Breast epithelium (tissue), 4 donors: ENCODE data around the gene C1orf105. TPM values are rescaled to one million over a fixed set of nuclear protein-coding genes. Genes with fewer than 3 reads are reported as not detected.

ENCODE experiments used
- DNase-seq, 2 donors: peaks; one replicate each; pipeline ENCODE4 v3.0.0-alpha.2; 2019; ENCODE audit warnings: low spot score in 2 of 2
- H3K27ac ChIP-seq, 2 donors: fragments of 200-600 bp; sonication (generic) in 1 of 2; one replicate each; pipeline ENCODE4 v1.5.1; 2016 to 2019; ENCODE audit warnings: mild to moderate bottlenecking in 1 of 2
- H3K27me3 ChIP-seq, 2 donors: fragments of 200-600 bp; sonication (generic) in 1 of 2; one replicate each; pipeline versions ENCODE4 v1.5.1 to v1.6.0; 2017 to 2019; ENCODE audit warnings: control low read depth in 1 of 2, mild to moderate bottlenecking in 1 of 2
- H3K36me3 ChIP-seq: fragments of 200-600 bp; one replicate; pipeline ENCODE4 v1.5.1; 2019
- H3K4me1 ChIP-seq, 2 donors: fragments of 200-600 bp; sonication (generic); one replicate each; pipeline ENCODE4 v1.5.1; 2016 to 2019; ENCODE audit warnings: control low read depth in 1 of 2
- H3K4me3 ChIP-seq, 3 donors: fragments of 200-600 bp; sonication (generic); 1 replicate in 2 of 3; 2 replicates in 1 of 3; pipeline ENCODE4 v1.5.1; 2016 to 2019; ENCODE audit warnings: mild to moderate bottlenecking in 3 of 3, moderate library complexity in 2 of 3
- H3K9me3 ChIP-seq, 2 donors: fragments of 200-600 bp; sonication (generic) in 1 of 2; one replicate each; pipeline ENCODE4 v1.5.1; 2016 to 2019; ENCODE audit warnings: control low read depth in 1 of 2
- POLR2A ChIP-seq: fragments of 450-650 bp; IDR thresholded peaks from one replicate; pipeline ENCODE4 v1.6.1; 2016; ENCODE audit warnings: antibody characterized with exemption, mild to moderate bottlenecking, moderate library complexity
- POLR2AphosphoS5 ChIP-seq, 3 donors: sonication (generic); formaldehyde crosslinking; IDR thresholded peaks; one replicate each; pipeline ENCODE4 v1.6.1; 2017; ENCODE audit warnings: antibody characterized with exemption in 3 of 3
- intact Hi-C: fragments of 100-400 bp; cut with DNase I; formaldehyde crosslinking; loops from one replicate; pipeline ENCODE4 v1.15.1; 2023; ENCODE audit warnings: low total_unique reads
- total RNA-seq, 3 donors: library from RNA; depleted of rRNA; stranded (reverse); fragments of >200 nt; gene quantifications; one replicate each; pipeline ENCODE4 v1.1.0, GENCODE V29; 2016
- TF ChIP-seq, protein P1 (sequence below), 3 donors: fragments of 450-650 bp; IDR thresholded peaks; one replicate each; pipeline ENCODE4 v1.5.1; 2016 to 2017; ENCODE audit warnings: antibody characterized with exemption in 3 of 3, mild to moderate bottlenecking in 3 of 3, moderate library complexity in 3 of 3

C1orf105 gene
- total RNA-seq, 3 donors from 2014 or later = not detected

DNA sequence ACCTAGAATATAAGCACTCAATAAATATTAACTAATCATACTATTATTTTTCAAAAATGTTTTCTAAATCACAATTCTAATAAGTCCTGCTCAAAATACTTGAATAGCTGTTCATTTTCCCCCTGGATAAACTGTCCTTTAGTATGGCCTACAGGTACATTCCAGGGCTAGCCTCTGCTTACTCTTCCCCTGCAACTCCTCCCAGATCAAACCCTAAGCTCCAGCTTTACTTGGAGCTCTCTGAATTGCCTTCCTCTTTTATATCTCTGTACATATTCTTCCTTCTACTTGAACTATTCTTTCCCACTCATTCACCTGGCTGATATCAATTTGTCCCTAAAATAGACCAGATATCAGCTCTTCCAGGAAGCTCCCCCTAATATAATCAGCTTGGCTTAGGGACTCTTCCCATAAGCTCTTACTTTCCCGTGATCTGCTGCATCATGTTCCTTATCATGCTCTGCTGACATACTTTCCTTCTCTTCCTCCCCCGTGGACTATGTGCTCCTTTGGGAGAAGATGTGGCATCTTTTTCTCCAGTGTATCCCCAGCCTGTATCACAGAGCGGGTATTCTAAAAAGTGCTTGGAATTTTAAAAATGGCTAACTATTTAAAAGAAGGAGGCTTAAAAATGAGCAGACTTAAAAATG, 66.4 kb downstream of the C1orf105 start:
- no peaks in the 10 kb centered on the region for H3K4me1 ChIP-seq
- no peak overlapping the region for H3K27ac ChIP-seq
- no peaks in the 10 kb centered on the region for H3K36me3 ChIP-seq
- no peak for TF ChIP-seq POLR2AphosphoS5 (IDR thresholded peaks at IDR 0.05)
- TF ChIP-seq, protein P1, sequence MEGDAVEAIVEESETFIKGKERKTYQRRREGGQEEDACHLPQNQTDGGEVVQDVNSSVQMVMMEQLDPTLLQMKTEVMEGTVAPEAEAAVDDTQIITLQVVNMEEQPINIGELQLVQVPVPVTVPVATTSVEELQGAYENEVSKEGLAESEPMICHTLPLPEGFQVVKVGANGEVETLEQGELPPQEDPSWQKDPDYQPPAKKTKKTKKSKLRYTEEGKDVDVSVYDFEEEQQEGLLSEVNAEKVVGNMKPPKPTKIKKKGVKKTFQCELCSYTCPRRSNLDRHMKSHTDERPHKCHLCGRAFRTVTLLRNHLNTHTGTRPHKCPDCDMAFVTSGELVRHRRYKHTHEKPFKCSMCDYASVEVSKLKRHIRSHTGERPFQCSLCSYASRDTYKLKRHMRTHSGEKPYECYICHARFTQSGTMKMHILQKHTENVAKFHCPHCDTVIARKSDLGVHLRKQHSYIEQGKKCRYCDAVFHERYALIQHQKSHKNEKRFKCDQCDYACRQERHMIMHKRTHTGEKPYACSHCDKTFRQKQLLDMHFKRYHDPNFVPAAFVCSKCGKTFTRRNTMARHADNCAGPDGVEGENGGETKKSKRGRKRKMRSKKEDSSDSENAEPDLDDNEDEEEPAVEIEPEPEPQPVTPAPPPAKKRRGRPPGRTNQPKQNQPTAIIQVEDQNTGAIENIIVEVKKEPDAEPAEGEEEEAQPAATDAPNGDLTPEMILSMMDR (IDR thresholded peaks at IDR 0.05) = no peak
- TF ChIP-seq POLR2A = no peak
- H3K27me3 ChIP-seq = no peaks in the 10 kb centered on the region
- no peak for DNase-seq
- no peaks in the 10 kb centered on the region for H3K9me3 ChIP-seq
- intact Hi-C loops = no loop called here
- no peak overlapping the region for H3K4me3 ChIP-seq

DNA sequence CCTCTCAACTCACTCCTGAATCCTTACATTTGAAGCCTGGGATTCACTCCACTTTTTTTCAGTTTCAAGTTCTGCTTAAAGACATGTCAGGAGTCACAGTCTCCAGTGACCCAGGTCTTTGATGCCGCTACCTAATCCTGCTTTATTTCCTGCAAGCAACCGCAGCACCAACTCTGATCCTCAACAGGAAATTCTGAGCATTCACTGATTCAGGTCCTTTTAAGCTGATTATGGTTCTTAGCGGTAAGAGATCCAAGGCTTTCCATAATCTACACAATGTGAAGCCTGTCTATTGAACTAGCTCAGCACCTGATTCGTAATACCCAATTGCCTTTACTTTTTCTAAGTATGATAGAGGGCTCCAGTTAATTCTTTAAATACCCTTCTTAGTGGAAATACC, 67.1 kb downstream of the C1orf105 start:
- intact Hi-C loops = no loop called here
- H3K9me3 ChIP-seq = no peaks in the 10 kb centered on the region
- H3K27me3 ChIP-seq = no peaks in the 10 kb centered on the region
- no peak overlapping the region for H3K4me3 ChIP-seq
- H3K4me1 ChIP-seq = no peaks in the 10 kb centered on the region
- DNase-seq = no peak
- H3K27ac ChIP-seq = no peak overlapping the region
- TF ChIP-seq, protein P1 (IDR thresholded peaks at IDR 0.05) = no peak
- TF ChIP-seq POLR2A = no peak
- no peak for TF ChIP-seq POLR2AphosphoS5 (IDR thresholded peaks at IDR 0.05)
- no peaks in the 10 kb centered on the region for H3K36me3 ChIP-seq

DNA sequence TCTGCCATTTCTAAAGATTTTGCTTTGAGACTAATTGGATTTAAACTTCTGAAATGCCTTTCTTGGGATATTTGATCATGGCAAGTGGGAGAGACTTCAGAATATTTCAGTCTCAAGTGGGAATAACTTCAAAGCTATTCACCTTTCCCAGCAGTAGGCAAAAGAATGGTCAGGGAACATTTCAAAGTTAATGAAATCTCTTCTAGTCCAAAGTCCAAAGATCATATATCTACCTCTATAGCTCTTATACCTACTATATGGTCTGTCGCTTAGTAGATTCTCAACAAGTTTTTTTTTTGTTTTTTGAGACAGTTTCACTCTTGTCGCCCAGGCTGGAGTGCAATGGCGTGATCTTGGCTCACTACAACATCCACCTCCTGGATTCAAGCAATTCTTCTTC, 67.9 kb downstream of the C1orf105 start:
- Histone ChIP-seq H3K4me3 (no peak overlapping the region), H3K9me3 (no peaks in the 10 kb centered on the region), H3K4me1 (no peaks in the 10 kb centered on the region), H3K27me3 (no peaks in the 10 kb centered on the region), H3K36me3 (no peaks in the 10 kb centered on the region), H3K27ac (no peak overlapping the region)
- intact Hi-C loops = no loop called here
- TF ChIP-seq POLR2A = no peak
- TF ChIP-seq, protein P1 (IDR thresholded peaks at IDR 0.05) = no peak
- no peak for TF ChIP-seq POLR2AphosphoS5 (IDR thresholded peaks at IDR 0.05)
- DNase-seq = no peak

DNA sequence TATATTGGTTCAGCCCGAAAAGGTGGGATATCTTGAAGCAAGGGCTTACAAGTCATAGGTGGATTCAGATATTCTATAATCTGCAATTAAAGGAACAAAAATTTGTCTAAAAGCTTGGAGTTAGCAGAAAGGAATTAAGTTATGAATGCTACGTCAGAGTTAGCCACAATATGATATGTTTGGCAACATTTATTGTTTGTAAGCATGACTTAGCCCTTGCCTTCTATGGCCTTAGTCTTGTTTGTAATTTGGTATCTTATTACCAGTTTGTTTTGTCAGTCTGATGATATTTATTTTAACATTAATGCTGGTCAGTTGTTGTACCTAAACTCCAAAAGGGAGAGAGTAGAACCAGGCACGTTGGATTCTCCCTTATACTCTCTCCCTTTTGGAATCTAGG, 69.4 kb downstream of the C1orf105 start:
- no peaks in the 10 kb centered on the region for H3K36me3 ChIP-seq
- H3K27ac ChIP-seq = no peak overlapping the region
- no peaks in the 10 kb centered on the region for H3K9me3 ChIP-seq
- DNase-seq = no peak
- intact Hi-C loops = no loop called here
- TF ChIP-seq POLR2A = no peak
- TF ChIP-seq, protein P1 (IDR thresholded peaks at IDR 0.05) = no peak
- TF ChIP-seq POLR2AphosphoS5 (IDR thresholded peaks at IDR 0.05) = no peak
- H3K4me3 ChIP-seq = no peak overlapping the region
- no peaks in the 10 kb centered on the region for H3K4me1 ChIP-seq
- no peaks in the 10 kb centered on the region for H3K27me3 ChIP-seq

DNA sequence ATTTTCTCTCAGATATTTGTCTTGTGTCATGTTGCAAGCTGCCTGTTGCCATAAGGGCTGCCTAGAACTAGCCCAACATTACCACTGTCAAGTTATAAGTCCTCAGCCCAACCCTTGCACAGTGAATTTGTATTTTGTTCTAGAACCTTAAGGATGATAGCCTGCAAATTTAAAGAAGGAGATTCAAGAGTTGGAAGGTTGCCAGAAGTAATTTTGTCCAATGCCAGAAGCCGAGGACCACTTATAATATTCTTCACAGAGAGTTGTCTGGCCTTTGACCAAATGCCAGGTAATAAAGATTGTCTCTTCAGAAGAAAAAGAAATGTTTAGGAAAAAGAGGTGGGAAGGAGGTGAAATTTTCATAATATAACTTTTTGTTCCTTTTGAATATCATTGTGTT, 71.9 kb downstream of the C1orf105 start:
- H3K9me3 ChIP-seq = no peaks in the 10 kb centered on the region
- no peak overlapping the region for H3K4me3 ChIP-seq
- no peak overlapping the region for H3K27ac ChIP-seq
- TF ChIP-seq, protein P1 (IDR thresholded peaks at IDR 0.05) = no peak
- TF ChIP-seq POLR2AphosphoS5 (IDR thresholded peaks at IDR 0.05) = no peak
- no peak for TF ChIP-seq POLR2A
- H3K36me3 ChIP-seq = no peaks in the 10 kb centered on the region
- peaks cover 0 to 6% of the 10 kb centered on the region in 2 donors for H3K4me1 ChIP-seq
- intact Hi-C loops = no loop called here
- no peaks in the 10 kb centered on the region for H3K27me3 ChIP-seq
- DNase-seq = no peak
